HCT116 (cell line): Measurements from ENCODE around the gene ATG4D. TPM values are rescaled to one million over a fixed set of nuclear protein-coding genes. Genes with fewer than 3 reads are reported as not detected.
A peak's percentile ranks its signal among the peaks of the same experiment; 100 is the strongest.

Experiments used
- ATAC-seq: fragments of 200-7000 bp; cut with Tn5 transposase; 2 replicates; pipeline ENCODE4 v1.9.1; 2020; ENCODE audit warnings: mild to moderate bottlenecking, moderate library complexity
- BruUV-seq: library from RNA; stranded (reverse); fragments of 400-500 nt; replicated peaks from 2 replicates; lab custom pipeline; 2021; lab: Mats Ljungman, UMichigan
- CTCF ChIA-PET: fragments of 300-600 bp; sonication (Branson Sonifier 250); formaldehyde crosslinking; loops from one replicate; lab custom pipeline; 2021; ENCODE audit warnings: antibody characterized with exemption; lab: Charles Lee
- POLR2A ChIA-PET: fragments of 300-600, 350-600 bp; sonication (Branson Sonifier 250); formaldehyde crosslinking; loops from one replicate; lab custom pipeline; 2021; ENCODE audit warnings: antibody characterized with exemption; lab: Charles Lee
- RAD21 ChIA-PET, 2 experiments: fragments of 300-600 bp; sonication (Branson Sonifier 250); formaldehyde crosslinking; loops; one replicate each; lab custom pipeline; 2023; ENCODE audit warnings: low total read pairs in 2 of 2; ENCODE audit not compliant: uncharacterized antibody in 2 of 2, unreplicated experiment in 2 of 2, low non-redundant PET in 1 of 2; lab: Charles Lee
- DNase-seq: peaks from one replicate; pipeline ENCODE4 v3.0.0-alpha.2; 2010; ENCODE audit warnings: low read depth, low spot score
- H2AFZ ChIP-seq: fragments of 200-600 bp; shearing (Covaris generic), sonication (generic); 2 replicates; pipeline ENCODE4 v1.6.1; 2017; ENCODE audit warnings: low read depth, mixed run types, mixed read lengths, antibody characterized with exemption, low read length; ENCODE audit not compliant: poor library complexity, severe bottlenecking
- H3K27ac ChIP-seq: 2 replicates; pipeline ENCODE4 v1.5.1; 2012; ENCODE audit warnings: low read depth, low read length
- H3K27me3 ChIP-seq: fragments of 200-600 bp; sonication (generic); 2 replicates; pipeline ENCODE4 v1.6.1; 2016; ENCODE audit warnings: mixed run types, low read length, mixed read lengths; ENCODE audit not compliant: insufficient read depth
- H3K36me3 ChIP-seq, 2 experiments: fragments of 200-500 bp in 1 of 2; fragments of 200-600 bp in 1 of 2; sonication (Bioruptor generic) in 1 of 2; sonication (generic) in 1 of 2; 2 replicates each; pipeline versions ENCODE4 v1.5.1 to v1.6.1; 2014 to 2016; ENCODE audit warnings: low read length in 2 of 2, inconsistent platforms in 1 of 2, mixed read lengths in 1 of 2, mixed run types in 1 of 2; ENCODE audit not compliant: insufficient read depth in 2 of 2, control insufficient read depth in 1 of 2
- H3K4me1 ChIP-seq, 2 experiments: fragments of 200-600 bp in 1 of 2; sonication (generic) in 1 of 2; 2 replicates each; pipeline versions ENCODE4 v1.5.1 to v1.6.1; 2012 to 2017; ENCODE audit warnings: low read length in 2 of 2, inconsistent platforms in 1 of 2, mild to moderate bottlenecking in 1 of 2, mixed read lengths in 1 of 2, mixed run types in 1 of 2, moderate library complexity in 1 of 2; ENCODE audit not compliant: insufficient read depth in 2 of 2, control insufficient read depth in 1 of 2
- H3K4me2 ChIP-seq: fragments of 200-600 bp; sonication (generic); 2 replicates; pipeline ENCODE4 v1.6.1; 2017; ENCODE audit warnings: mixed run types, low read length, mixed read lengths
- H3K4me3 ChIP-seq, 2 experiments: fragments of 200-600 bp in 1 of 2; sonication (generic) in 1 of 2; replicated peaks in 1 of 2; 2 replicates each; pipeline ENCODE4 v1.5.1; 2011 to 2016; ENCODE audit warnings: low read length in 2 of 2, control low read depth in 1 of 2, low read depth in 1 of 2, mild to moderate bottlenecking in 1 of 2, mixed read lengths in 1 of 2, mixed run types in 1 of 2
- H3K79me2 ChIP-seq: fragments of 200-600 bp; sonication (generic); 2 replicates; pipeline ENCODE4 v1.6.1; 2017; ENCODE audit warnings: mild to moderate bottlenecking, mixed run types, low read length, moderate library complexity, mixed read lengths; ENCODE audit not compliant: insufficient read depth
- H3K9ac ChIP-seq: fragments of 200-600 bp; sonication (generic); 2 replicates; pipeline ENCODE4 v1.6.1; 2016; ENCODE audit warnings: low read length, mixed read lengths
- H3K9me2 ChIP-seq: fragments of 200-600 bp; sonication (generic), shearing (Covaris generic); 2 replicates; pipeline ENCODE4 v1.6.1; 2017; ENCODE audit warnings: mixed run types, mild to moderate bottlenecking, moderate library complexity; ENCODE audit not compliant: insufficient read depth
- H3K9me3 ChIP-seq, 2 experiments: fragments of 200-500 bp in 1 of 2; fragments of 200-600 bp in 1 of 2; sonication (Bioruptor generic) in 1 of 2; sonication (generic) in 1 of 2; 2 replicates each; pipeline ENCODE4 v1.6.1; 2014 to 2017; ENCODE audit warnings: low read length in 2 of 2, mixed read lengths in 2 of 2, inconsistent platforms in 1 of 2, low read depth in 1 of 2, mild to moderate bottlenecking in 1 of 2, mixed run types in 1 of 2, moderate library complexity in 1 of 2; ENCODE audit not compliant: control insufficient read depth in 1 of 2, insufficient read depth in 1 of 2
- H4K20me1 ChIP-seq: fragments of 200-600 bp; sonication (generic), shearing (Covaris generic); 2 replicates; pipeline ENCODE4 v1.6.1; 2017; ENCODE audit warnings: mixed run types, mild to moderate bottlenecking, moderate library complexity; ENCODE audit not compliant: insufficient read depth
- CBX3 ChIP-seq: IDR thresholded peaks from 2 replicates; pipeline ENCODE4 v1.6.1; 2012; ENCODE audit warnings: low read depth
- CEBPB ChIP-seq: IDR thresholded peaks from 2 replicates; pipeline ENCODE4 v1.6.1; 2012; ENCODE audit warnings: low read depth
- ELF1 ChIP-seq: IDR thresholded peaks from 2 replicates; pipeline ENCODE4 v1.6.1; 2012; ENCODE audit warnings: low read depth, borderline replicate concordance
- EZH2 ChIP-seq: fragments of 200-600 bp; sonication (generic); IDR thresholded peaks from 2 replicates; pipeline ENCODE4 v1.6.1; 2017; ENCODE audit warnings: antibody characterized with exemption, mixed run types
- EZH2phosphoT487 ChIP-seq: fragments of 200-600 bp; IDR thresholded peaks from 2 replicates; pipeline ENCODE4 v1.6.1; 2018; ENCODE audit warnings: antibody characterized with exemption, borderline replicate concordance
- JUND ChIP-seq: IDR thresholded peaks from 2 replicates; pipeline ENCODE4 v1.6.1; 2012
- POLR2A ChIP-seq: IDR thresholded peaks from 2 replicates; pipeline ENCODE4 v1.7.0; 2011; ENCODE audit warnings: borderline replicate concordance; ENCODE audit not compliant: insufficient read depth, insufficient read length; ENCODE audit errors: extremely low read depth
- POLR2AphosphoS5 ChIP-seq: IDR thresholded peaks from 2 replicates; pipeline ENCODE4 v1.6.1; 2011; ENCODE audit warnings: mild to moderate bottlenecking, low read depth, low read length, moderate library complexity
- RAD21 ChIP-seq: IDR thresholded peaks from 2 replicates; pipeline ENCODE4 v1.6.1; 2012; ENCODE audit warnings: low read depth, mild to moderate bottlenecking
- SIN3A ChIP-seq: IDR thresholded peaks from 2 replicates; pipeline ENCODE4 v1.6.1; 2012; ENCODE audit warnings: low read depth
- SP1 ChIP-seq: IDR thresholded peaks from 2 replicates; pipeline ENCODE4 v1.6.1; 2012; ENCODE audit warnings: low read depth
- SRF ChIP-seq: IDR thresholded peaks from 2 replicates; pipeline ENCODE4 v1.6.1; 2012; ENCODE audit warnings: low read depth
- YY1 ChIP-seq: IDR thresholded peaks from 2 replicates; pipeline ENCODE4 v1.6.1; 2011; ENCODE audit warnings: low read length, low read depth, moderate library complexity, mild to moderate bottlenecking; ENCODE audit not compliant: insufficient replicate concordance; ENCODE audit errors: extremely low read depth
- ZFX ChIP-seq: fragments of 450-650 bp; IDR thresholded peaks from 2 replicates; pipeline ENCODE4 v1.6.1; 2017
- ZNF274 ChIP-seq: fragments of 200-500 bp; sonication (Bioruptor generic); IDR thresholded peaks from 2 replicates; pipeline ENCODE4 v1.6.1; 2014; ENCODE audit warnings: mild to moderate bottlenecking, low read depth, low read length, inconsistent platforms
- intact Hi-C: fragments of 100-400 bp; cut with micrococcal nuclease; formaldehyde crosslinking; loops from 2 replicates; pipeline ENCODE4 v1.10.0; 2022
- total RNA-seq: library from RNA; stranded (reverse); gene quantifications from one replicate; pipeline ENCODE4 v1.2.1, GENCODE V29; 2021; ENCODE audit not compliant: unreplicated experiment
- TF ChIP-seq, protein P1 (sequence below): IDR thresholded peaks from 2 replicates; pipeline ENCODE4 v1.6.1; 2012
- TF ChIP-seq, protein P2 (sequence below), 3 experiments: fragments of 200-600 bp in 1 of 3; sonication (generic) in 1 of 3; IDR thresholded peaks in 2 of 3; conservative IDR thresholded peaks in 1 of 3; 2 replicates each; pipeline ENCODE4 v1.5.1; 2012 to 2017; ENCODE audit warnings: low read depth in 2 of 3, low read length in 2 of 3, antibody characterized with exemption in 1 of 3, borderline replicate concordance in 1 of 3, control low read depth in 1 of 3, mild to moderate bottlenecking in 1 of 3, mixed read lengths in 1 of 3, mixed run types in 1 of 3, moderate library complexity in 1 of 3; ENCODE audit not compliant: insufficient read depth in 1 of 3
- TF ChIP-seq, protein P3 (sequence below): IDR thresholded peaks from 2 replicates; pipeline ENCODE4 v1.6.1; 2012; ENCODE audit warnings: low read depth
- TF ChIP-seq, protein P4 (sequence below): IDR thresholded peaks from 2 replicates; pipeline ENCODE4 v1.6.1; 2011; ENCODE audit warnings: mild to moderate bottlenecking, low read length, moderate library complexity; ENCODE audit not compliant: insufficient replicate concordance; ENCODE audit errors: extremely low read depth
- TF ChIP-seq, protein P5 (sequence below): IDR thresholded peaks from 2 replicates; pipeline ENCODE4 v1.6.1; 2012

The ATG4D gene
- total RNA-seq, 1 experiment from 2014 or later: 45.4 TPM

DNA sequence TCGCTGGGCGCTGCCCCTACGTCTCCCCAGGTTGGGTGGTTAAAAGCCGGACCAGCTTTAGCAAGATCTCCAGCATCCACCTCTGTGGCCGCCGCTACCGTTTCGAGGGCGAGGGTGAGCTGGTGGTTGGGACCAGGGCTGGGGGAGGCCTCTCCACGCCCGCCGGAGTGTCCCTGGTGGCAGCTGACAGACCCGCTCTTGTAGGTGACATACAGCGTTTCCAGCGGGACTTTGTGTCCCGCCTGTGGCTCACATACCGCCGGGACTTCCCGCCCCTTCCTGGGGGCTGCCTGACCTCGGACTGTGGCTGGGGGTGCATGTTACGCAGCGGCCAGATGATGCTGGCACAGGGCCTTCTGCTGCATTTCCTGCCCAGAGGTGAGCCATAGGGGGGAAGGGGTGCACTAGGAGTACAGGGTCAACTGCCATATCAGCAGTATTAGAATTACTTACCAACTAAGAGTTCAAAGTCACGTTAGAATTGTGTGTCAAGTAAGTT lies 1.1 kb downstream of the ATG4D start:
- Histone ChIP-seq H3K27me3 (no peaks in the 10 kb centered on the region), H4K20me1 (no peaks in the 10 kb centered on the region), H3K4me1 (peaks cover 10 to 24% of the 10 kb centered on the region in 2 experiments; a peak in 3 of 4 replicates), H3K4me2 (peak overlapping the region; percentile 97), H3K27ac (peak overlapping the region; percentile 91; the same call in 1 of the 2 replicates), H3K79me2 (peaks cover 24% of the 10 kb centered on the region), H3K9me2 (no peaks in the 10 kb centered on the region), H2AFZ (no peak overlapping the region), H3K36me3 (peaks cover 3% of the 10 kb centered on the region in 2 experiments; a peak in 1 of 4 replicates), H3K9me3 (no peaks in the 10 kb centered on the region), H3K9ac (peak overlapping the region; percentile 92), H3K4me3 (peak overlapping the region; percentile 92 to 93)
- TF ChIP-seq POLR2AphosphoS5 (no peak), EZH2 (no peak), SP1 (no peak), ZFX (no peak), SRF (no peak), JUND (no peak), YY1 (no peak), ELF1 (no peak), POLR2A (no peak), EZH2phosphoT487 (no peak), SIN3A (no peak), RAD21 (no peak), ZNF274 (no peak), CEBPB (no peak), CBX3 (no peak)
- TF ChIP-seq, protein P1, sequence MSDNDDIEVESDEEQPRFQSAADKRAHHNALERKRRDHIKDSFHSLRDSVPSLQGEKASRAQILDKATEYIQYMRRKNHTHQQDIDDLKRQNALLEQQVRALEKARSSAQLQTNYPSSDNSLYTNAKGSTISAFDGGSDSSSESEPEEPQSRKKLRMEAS: no peak
- TF ChIP-seq, protein P2, sequence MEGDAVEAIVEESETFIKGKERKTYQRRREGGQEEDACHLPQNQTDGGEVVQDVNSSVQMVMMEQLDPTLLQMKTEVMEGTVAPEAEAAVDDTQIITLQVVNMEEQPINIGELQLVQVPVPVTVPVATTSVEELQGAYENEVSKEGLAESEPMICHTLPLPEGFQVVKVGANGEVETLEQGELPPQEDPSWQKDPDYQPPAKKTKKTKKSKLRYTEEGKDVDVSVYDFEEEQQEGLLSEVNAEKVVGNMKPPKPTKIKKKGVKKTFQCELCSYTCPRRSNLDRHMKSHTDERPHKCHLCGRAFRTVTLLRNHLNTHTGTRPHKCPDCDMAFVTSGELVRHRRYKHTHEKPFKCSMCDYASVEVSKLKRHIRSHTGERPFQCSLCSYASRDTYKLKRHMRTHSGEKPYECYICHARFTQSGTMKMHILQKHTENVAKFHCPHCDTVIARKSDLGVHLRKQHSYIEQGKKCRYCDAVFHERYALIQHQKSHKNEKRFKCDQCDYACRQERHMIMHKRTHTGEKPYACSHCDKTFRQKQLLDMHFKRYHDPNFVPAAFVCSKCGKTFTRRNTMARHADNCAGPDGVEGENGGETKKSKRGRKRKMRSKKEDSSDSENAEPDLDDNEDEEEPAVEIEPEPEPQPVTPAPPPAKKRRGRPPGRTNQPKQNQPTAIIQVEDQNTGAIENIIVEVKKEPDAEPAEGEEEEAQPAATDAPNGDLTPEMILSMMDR (IDR thresholded peaks at IDR 0.05 in 2 of 3, conservative IDR thresholded peaks at IDR 0.05 in 1 of 3; ENCODE audit: borderline replicate concordance in 1 of 3, insufficient read depth in 1 of 3, low read depth in 2 of 3, low read length in 2 of 3): no peak
- TF ChIP-seq, protein P3, sequence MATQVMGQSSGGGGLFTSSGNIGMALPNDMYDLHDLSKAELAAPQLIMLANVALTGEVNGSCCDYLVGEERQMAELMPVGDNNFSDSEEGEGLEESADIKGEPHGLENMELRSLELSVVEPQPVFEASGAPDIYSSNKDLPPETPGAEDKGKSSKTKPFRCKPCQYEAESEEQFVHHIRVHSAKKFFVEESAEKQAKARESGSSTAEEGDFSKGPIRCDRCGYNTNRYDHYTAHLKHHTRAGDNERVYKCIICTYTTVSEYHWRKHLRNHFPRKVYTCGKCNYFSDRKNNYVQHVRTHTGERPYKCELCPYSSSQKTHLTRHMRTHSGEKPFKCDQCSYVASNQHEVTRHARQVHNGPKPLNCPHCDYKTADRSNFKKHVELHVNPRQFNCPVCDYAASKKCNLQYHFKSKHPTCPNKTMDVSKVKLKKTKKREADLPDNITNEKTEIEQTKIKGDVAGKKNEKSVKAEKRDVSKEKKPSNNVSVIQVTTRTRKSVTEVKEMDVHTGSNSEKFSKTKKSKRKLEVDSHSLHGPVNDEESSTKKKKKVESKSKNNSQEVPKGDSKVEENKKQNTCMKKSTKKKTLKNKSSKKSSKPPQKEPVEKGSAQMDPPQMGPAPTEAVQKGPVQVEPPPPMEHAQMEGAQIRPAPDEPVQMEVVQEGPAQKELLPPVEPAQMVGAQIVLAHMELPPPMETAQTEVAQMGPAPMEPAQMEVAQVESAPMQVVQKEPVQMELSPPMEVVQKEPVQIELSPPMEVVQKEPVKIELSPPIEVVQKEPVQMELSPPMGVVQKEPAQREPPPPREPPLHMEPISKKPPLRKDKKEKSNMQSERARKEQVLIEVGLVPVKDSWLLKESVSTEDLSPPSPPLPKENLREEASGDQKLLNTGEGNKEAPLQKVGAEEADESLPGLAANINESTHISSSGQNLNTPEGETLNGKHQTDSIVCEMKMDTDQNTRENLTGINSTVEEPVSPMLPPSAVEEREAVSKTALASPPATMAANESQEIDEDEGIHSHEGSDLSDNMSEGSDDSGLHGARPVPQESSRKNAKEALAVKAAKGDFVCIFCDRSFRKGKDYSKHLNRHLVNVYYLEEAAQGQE: no peak
- TF ChIP-seq, protein P4, sequence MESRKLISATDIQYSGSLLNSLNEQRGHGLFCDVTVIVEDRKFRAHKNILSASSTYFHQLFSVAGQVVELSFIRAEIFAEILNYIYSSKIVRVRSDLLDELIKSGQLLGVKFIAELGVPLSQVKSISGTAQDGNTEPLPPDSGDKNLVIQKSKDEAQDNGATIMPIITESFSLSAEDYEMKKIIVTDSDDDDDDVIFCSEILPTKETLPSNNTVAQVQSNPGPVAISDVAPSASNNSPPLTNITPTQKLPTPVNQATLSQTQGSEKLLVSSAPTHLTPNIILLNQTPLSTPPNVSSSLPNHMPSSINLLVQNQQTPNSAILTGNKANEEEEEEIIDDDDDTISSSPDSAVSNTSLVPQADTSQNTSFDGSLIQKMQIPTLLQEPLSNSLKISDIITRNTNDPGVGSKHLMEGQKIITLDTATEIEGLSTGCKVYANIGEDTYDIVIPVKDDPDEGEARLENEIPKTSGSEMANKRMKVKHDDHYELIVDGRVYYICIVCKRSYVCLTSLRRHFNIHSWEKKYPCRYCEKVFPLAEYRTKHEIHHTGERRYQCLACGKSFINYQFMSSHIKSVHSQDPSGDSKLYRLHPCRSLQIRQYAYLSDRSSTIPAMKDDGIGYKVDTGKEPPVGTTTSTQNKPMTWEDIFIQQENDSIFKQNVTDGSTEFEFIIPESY: no peak
- TF ChIP-seq, protein P5, sequence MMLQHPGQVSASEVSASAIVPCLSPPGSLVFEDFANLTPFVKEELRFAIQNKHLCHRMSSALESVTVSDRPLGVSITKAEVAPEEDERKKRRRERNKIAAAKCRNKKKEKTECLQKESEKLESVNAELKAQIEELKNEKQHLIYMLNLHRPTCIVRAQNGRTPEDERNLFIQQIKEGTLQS: no peak
- BruUV-seq: TSS peak; percentile 70
- POLR2A ChIA-PET: no interaction called here
- ATAC-seq (no peak), DNase-seq (no peak)
- intact Hi-C loops: loop anchor here (2.0 to 5.0 kb wide), 2 partner anchors 24 to 38 kb away; partner anchors contain the start of gene CDKN2D
- RAD21 ChIA-PET: no interaction called here
- CTCF ChIA-PET: no interaction called here
